HCT116 (cell line): ENCODE results near the gene GRIK2. TPM values are rescaled to one million over a fixed set of nuclear protein-coding genes. Genes with fewer than 3 reads are reported as not detected.

Experiments used
- ATAC-seq: fragments of 200-7000 bp; cut with Tn5 transposase; 2 replicates; pipeline ENCODE4 v1.9.1; 2020; ENCODE audit warnings: mild to moderate bottlenecking, moderate library complexity
- BruUV-seq: library from RNA; stranded (reverse); fragments of 400-500 nt; replicated peaks from 2 replicates; lab custom pipeline; 2021; lab: Mats Ljungman, UMichigan
- CTCF ChIA-PET: fragments of 300-600 bp; sonication (Branson Sonifier 250); formaldehyde crosslinking; loops from one replicate; lab custom pipeline; 2021; ENCODE audit warnings: antibody characterized with exemption; lab: Charles Lee
- POLR2A ChIA-PET: fragments of 300-600, 350-600 bp; sonication (Branson Sonifier 250); formaldehyde crosslinking; loops from one replicate; lab custom pipeline; 2021; ENCODE audit warnings: antibody characterized with exemption; lab: Charles Lee
- RAD21 ChIA-PET, 2 experiments: fragments of 300-600 bp; sonication (Branson Sonifier 250); formaldehyde crosslinking; loops; one replicate each; lab custom pipeline; 2023; ENCODE audit warnings: low total read pairs in 2 of 2; ENCODE audit not compliant: uncharacterized antibody in 2 of 2, unreplicated experiment in 2 of 2, low non-redundant PET in 1 of 2; lab: Charles Lee
- DNase-seq: peaks from one replicate; pipeline ENCODE4 v3.0.0-alpha.2; 2010; ENCODE audit warnings: low read depth, low spot score
- H2AFZ ChIP-seq: fragments of 200-600 bp; shearing (Covaris generic), sonication (generic); 2 replicates; pipeline ENCODE4 v1.6.1; 2017; ENCODE audit warnings: low read depth, mixed run types, mixed read lengths, antibody characterized with exemption, low read length; ENCODE audit not compliant: poor library complexity, severe bottlenecking
- H3K27ac ChIP-seq: 2 replicates; pipeline ENCODE4 v1.5.1; 2012; ENCODE audit warnings: low read depth, low read length
- H3K27me3 ChIP-seq: fragments of 200-600 bp; sonication (generic); 2 replicates; pipeline ENCODE4 v1.6.1; 2016; ENCODE audit warnings: mixed run types, low read length, mixed read lengths; ENCODE audit not compliant: insufficient read depth
- H3K36me3 ChIP-seq, 2 experiments: fragments of 200-500 bp in 1 of 2; fragments of 200-600 bp in 1 of 2; sonication (Bioruptor generic) in 1 of 2; sonication (generic) in 1 of 2; 2 replicates each; pipeline versions ENCODE4 v1.5.1 to v1.6.1; 2014 to 2016; ENCODE audit warnings: low read length in 2 of 2, inconsistent platforms in 1 of 2, mixed read lengths in 1 of 2, mixed run types in 1 of 2; ENCODE audit not compliant: insufficient read depth in 2 of 2, control insufficient read depth in 1 of 2
- H3K4me1 ChIP-seq, 2 experiments: fragments of 200-600 bp in 1 of 2; sonication (generic) in 1 of 2; 2 replicates each; pipeline versions ENCODE4 v1.5.1 to v1.6.1; 2012 to 2017; ENCODE audit warnings: low read length in 2 of 2, inconsistent platforms in 1 of 2, mild to moderate bottlenecking in 1 of 2, mixed read lengths in 1 of 2, mixed run types in 1 of 2, moderate library complexity in 1 of 2; ENCODE audit not compliant: insufficient read depth in 2 of 2, control insufficient read depth in 1 of 2
- H3K4me2 ChIP-seq: fragments of 200-600 bp; sonication (generic); 2 replicates; pipeline ENCODE4 v1.6.1; 2017; ENCODE audit warnings: mixed run types, low read length, mixed read lengths
- H3K4me3 ChIP-seq, 2 experiments: fragments of 200-600 bp in 1 of 2; sonication (generic) in 1 of 2; replicated peaks in 1 of 2; 2 replicates each; pipeline ENCODE4 v1.5.1; 2011 to 2016; ENCODE audit warnings: low read length in 2 of 2, control low read depth in 1 of 2, low read depth in 1 of 2, mild to moderate bottlenecking in 1 of 2, mixed read lengths in 1 of 2, mixed run types in 1 of 2
- H3K79me2 ChIP-seq: fragments of 200-600 bp; sonication (generic); 2 replicates; pipeline ENCODE4 v1.6.1; 2017; ENCODE audit warnings: mild to moderate bottlenecking, mixed run types, low read length, moderate library complexity, mixed read lengths; ENCODE audit not compliant: insufficient read depth
- H3K9ac ChIP-seq: fragments of 200-600 bp; sonication (generic); 2 replicates; pipeline ENCODE4 v1.6.1; 2016; ENCODE audit warnings: low read length, mixed read lengths
- H3K9me2 ChIP-seq: fragments of 200-600 bp; sonication (generic), shearing (Covaris generic); 2 replicates; pipeline ENCODE4 v1.6.1; 2017; ENCODE audit warnings: mixed run types, mild to moderate bottlenecking, moderate library complexity; ENCODE audit not compliant: insufficient read depth
- H3K9me3 ChIP-seq, 2 experiments: fragments of 200-500 bp in 1 of 2; fragments of 200-600 bp in 1 of 2; sonication (Bioruptor generic) in 1 of 2; sonication (generic) in 1 of 2; 2 replicates each; pipeline ENCODE4 v1.6.1; 2014 to 2017; ENCODE audit warnings: low read length in 2 of 2, mixed read lengths in 2 of 2, inconsistent platforms in 1 of 2, low read depth in 1 of 2, mild to moderate bottlenecking in 1 of 2, mixed run types in 1 of 2, moderate library complexity in 1 of 2; ENCODE audit not compliant: control insufficient read depth in 1 of 2, insufficient read depth in 1 of 2
- H4K20me1 ChIP-seq: fragments of 200-600 bp; sonication (generic), shearing (Covaris generic); 2 replicates; pipeline ENCODE4 v1.6.1; 2017; ENCODE audit warnings: mixed run types, mild to moderate bottlenecking, moderate library complexity; ENCODE audit not compliant: insufficient read depth
- EGR1 ChIP-seq: IDR thresholded peaks from 2 replicates; pipeline ENCODE4 v1.6.1; 2012; ENCODE audit warnings: low read depth
- EZH2phosphoT487 ChIP-seq: fragments of 200-600 bp; IDR thresholded peaks from 2 replicates; pipeline ENCODE4 v1.6.1; 2018; ENCODE audit warnings: antibody characterized with exemption, borderline replicate concordance
- RAD21 ChIP-seq: IDR thresholded peaks from 2 replicates; pipeline ENCODE4 v1.6.1; 2012; ENCODE audit warnings: low read depth, mild to moderate bottlenecking
- intact Hi-C: fragments of 100-400 bp; cut with micrococcal nuclease; formaldehyde crosslinking; loops from 2 replicates; pipeline ENCODE4 v1.10.0; 2022
- total RNA-seq: library from RNA; stranded (reverse); gene quantifications from one replicate; pipeline ENCODE4 v1.2.1, GENCODE V29; 2021; ENCODE audit not compliant: unreplicated experiment
- TF ChIP-seq, protein P1 (sequence below), 3 experiments: fragments of 200-600 bp in 1 of 3; sonication (generic) in 1 of 3; IDR thresholded peaks in 2 of 3; conservative IDR thresholded peaks in 1 of 3; 2 replicates each; pipeline ENCODE4 v1.5.1; 2012 to 2017; ENCODE audit warnings: low read depth in 2 of 3, low read length in 2 of 3, antibody characterized with exemption in 1 of 3, borderline replicate concordance in 1 of 3, control low read depth in 1 of 3, mild to moderate bottlenecking in 1 of 3, mixed read lengths in 1 of 3, mixed run types in 1 of 3, moderate library complexity in 1 of 3; ENCODE audit not compliant: insufficient read depth in 1 of 3
- TF ChIP-seq, protein P2 (sequence below): IDR thresholded peaks from 2 replicates; pipeline ENCODE4 v1.6.1; 2011; ENCODE audit warnings: mild to moderate bottlenecking, low read length, moderate library complexity; ENCODE audit not compliant: insufficient replicate concordance; ENCODE audit errors: extremely low read depth

GRIK2 gene
- total RNA-seq, 1 experiment from 2014 or later = 0.64 TPM

DNA sequence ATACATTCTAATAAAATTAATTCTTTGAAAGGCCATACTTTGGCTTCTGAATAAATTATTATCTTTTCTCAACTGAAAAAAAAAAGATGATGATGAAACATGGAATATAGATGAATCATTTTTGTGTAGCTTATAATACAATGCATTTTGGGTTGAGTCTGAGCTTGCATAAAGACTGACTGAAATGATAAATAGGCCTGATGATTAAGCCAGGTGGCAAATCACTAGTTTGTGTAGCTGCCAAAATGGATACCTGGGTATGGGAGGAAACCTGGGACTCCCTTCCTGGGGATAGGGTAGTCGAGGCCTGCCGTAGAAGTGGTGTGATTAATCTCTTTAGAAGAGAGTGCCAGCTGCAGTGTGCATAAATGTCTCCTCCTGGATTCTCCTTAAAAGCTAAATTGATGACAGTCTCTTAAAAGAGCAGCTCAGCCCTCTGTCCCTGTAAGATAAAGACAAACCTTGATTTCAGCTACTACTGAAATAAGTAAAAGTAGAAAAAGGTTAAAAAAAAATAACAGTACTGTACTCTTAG lies 275.1 kb downstream of the GRIK2 start:
- Histone ChIP-seq H3K4me3 (no peak overlapping the region), H3K4me1 (peaks cover 0 to 12% of the 10 kb centered on the region in 2 experiments; a peak in 2 of 4 replicates), H2AFZ (no peak overlapping the region), H3K27me3 (no peaks in the 10 kb centered on the region), H3K9me3 (no peaks in the 10 kb centered on the region), H3K9me2 (no peaks in the 10 kb centered on the region), H4K20me1 (no peaks in the 10 kb centered on the region), H3K36me3 (no peaks in the 10 kb centered on the region), H3K79me2 (no peaks in the 10 kb centered on the region), H3K9ac (no peak overlapping the region), H3K4me2 (no peak overlapping the region), H3K27ac (no peak overlapping the region)
- intact Hi-C loops = no loop called here
- POLR2A ChIA-PET = no interaction called here
- RAD21 ChIA-PET = no interaction called here
- CTCF ChIA-PET = no interaction called here
- BruUV-seq = no TSS peak
- DNase-seq = no peak
- ATAC-seq = no peak
- TF ChIP-seq EGR1 (no peak), RAD21 (no peak), EZH2phosphoT487 (no peak)
- TF ChIP-seq, protein P1, sequence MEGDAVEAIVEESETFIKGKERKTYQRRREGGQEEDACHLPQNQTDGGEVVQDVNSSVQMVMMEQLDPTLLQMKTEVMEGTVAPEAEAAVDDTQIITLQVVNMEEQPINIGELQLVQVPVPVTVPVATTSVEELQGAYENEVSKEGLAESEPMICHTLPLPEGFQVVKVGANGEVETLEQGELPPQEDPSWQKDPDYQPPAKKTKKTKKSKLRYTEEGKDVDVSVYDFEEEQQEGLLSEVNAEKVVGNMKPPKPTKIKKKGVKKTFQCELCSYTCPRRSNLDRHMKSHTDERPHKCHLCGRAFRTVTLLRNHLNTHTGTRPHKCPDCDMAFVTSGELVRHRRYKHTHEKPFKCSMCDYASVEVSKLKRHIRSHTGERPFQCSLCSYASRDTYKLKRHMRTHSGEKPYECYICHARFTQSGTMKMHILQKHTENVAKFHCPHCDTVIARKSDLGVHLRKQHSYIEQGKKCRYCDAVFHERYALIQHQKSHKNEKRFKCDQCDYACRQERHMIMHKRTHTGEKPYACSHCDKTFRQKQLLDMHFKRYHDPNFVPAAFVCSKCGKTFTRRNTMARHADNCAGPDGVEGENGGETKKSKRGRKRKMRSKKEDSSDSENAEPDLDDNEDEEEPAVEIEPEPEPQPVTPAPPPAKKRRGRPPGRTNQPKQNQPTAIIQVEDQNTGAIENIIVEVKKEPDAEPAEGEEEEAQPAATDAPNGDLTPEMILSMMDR (IDR thresholded peaks at IDR 0.05 in 2 of 3, conservative IDR thresholded peaks at IDR 0.05 in 1 of 3; ENCODE audit: borderline replicate concordance in 1 of 3, insufficient read depth in 1 of 3, low read depth in 2 of 3, low read length in 2 of 3) = no peak
- TF ChIP-seq, protein P2, sequence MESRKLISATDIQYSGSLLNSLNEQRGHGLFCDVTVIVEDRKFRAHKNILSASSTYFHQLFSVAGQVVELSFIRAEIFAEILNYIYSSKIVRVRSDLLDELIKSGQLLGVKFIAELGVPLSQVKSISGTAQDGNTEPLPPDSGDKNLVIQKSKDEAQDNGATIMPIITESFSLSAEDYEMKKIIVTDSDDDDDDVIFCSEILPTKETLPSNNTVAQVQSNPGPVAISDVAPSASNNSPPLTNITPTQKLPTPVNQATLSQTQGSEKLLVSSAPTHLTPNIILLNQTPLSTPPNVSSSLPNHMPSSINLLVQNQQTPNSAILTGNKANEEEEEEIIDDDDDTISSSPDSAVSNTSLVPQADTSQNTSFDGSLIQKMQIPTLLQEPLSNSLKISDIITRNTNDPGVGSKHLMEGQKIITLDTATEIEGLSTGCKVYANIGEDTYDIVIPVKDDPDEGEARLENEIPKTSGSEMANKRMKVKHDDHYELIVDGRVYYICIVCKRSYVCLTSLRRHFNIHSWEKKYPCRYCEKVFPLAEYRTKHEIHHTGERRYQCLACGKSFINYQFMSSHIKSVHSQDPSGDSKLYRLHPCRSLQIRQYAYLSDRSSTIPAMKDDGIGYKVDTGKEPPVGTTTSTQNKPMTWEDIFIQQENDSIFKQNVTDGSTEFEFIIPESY = no peak
